ENCODE data around the gene ADGRG1.

Gene ADGRG1

DNA sequence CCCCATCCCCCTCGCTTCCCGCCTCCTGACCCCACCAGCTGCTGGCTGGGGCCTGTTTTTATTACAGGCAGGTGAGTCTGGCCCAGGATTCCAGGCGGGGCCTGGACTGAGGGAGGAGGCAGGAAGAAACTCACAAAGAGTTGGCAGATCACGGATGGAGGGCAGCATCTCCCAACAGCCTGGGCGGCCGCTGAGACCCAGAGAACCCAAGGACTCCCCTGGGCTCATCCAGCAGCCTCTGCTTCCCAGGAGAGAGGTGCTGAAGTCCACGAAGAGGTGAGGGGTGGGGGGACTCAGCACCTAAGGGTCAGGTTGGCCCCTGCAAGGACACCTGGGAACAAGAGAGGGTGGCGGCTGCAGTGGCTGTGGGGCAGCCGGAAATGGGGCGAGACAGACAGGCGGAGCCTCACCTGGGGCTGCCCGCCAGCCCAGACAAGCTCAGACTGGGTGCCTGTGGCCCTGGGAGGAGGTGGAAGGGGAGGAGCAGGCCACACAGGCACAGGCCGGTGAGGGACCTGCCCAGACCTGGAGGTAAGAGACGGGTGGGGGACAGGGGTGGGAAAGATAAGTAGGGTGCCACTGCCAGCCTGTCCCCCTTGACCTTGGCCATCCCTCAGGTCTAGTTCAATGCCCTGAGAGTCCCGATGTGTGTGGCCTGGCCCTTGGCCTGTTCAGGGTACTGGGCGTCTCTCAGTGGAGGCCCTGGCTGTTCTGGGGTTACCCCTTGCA, 8.7 kb upstream of the ADGRG1 start:
- in situ Hi-C loops (cut with HindIII; ENCODE audit: low sequenced_read_pairs), result no loop called here

DNA sequence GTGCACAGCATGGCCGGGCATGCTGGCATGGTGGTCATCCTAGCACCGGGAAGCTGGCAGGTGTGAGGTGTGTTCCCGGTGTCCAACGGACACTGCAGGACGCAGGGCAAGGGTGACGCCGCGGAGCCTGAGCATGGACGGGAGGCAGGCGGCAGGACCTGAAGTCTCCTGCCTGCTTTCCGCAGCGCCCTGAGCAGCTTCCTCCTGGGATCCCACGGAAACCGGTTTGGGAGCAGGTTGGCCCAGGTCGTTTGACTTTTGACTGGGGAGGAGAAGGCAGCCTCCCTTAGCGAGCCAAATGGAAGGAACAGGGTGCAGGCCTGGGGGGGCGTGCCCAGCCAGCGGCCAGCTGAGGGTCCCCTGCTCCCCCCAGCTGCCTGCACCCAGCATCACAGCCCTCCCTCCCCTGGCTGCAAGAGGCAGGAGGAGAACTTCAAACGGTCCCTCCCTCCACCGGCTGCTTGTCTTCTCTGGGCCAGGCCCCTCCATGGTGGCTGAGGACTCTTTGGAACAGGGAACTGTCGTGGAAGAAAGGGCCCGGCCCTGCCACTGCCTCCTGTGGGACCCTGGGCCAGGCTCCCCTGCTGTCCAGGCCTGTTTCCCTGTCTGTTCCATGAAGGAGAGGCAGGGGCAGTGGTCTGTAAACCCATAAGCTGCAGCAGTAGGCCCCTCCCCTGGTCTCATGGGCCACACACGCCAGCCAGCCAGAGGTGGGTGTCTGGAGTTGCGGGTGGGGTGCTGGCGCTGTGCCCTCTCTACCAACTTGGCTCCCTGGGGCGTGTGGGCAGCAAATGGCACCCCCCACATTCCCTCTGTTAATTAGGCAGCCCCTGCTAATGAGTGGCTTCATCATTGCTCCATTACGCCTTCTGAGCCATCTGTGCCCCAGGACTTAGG, 7.8 kb upstream of the ADGRG1 start:
- in situ Hi-C loops (cut with HindIII; ENCODE audit: low sequenced_read_pairs), result no loop called here

DNA sequence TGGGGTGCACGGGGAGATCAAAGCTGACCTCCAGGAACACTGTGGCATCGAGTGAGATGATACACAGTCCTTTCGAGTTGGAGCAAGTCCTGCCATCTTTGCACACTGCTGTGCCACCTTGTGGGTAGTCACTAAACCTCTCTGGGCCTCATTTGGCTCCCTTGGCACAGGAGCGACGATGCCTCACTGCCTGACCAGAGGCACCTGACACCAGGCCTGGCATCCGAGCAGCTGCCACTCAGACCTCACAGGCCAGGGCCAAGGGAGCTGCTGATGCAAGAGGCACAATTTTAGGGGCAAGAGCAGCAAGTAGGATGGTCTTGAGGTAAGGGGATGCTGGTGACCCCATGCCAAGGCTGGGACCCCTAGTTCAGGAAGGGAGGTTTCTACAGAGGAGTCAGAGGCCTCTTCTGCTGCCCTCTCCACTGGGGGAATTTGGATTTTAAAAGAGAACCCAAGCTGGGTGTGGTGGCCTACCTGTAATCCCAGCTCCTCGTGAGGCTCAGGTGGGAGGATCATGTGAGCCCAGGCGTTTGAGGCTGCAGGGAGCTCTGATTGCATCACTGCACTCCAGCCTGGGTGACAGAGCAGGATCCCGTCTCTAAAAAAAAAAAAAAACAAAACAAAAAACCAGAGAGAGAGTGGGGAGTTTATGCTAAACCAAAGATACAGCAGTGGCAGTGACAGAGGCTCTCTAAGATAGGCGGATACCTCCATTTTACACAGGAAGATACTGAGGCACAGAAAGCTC, 6.7 kb upstream of the ADGRG1 start:
- in situ Hi-C loops (cut with HindIII; ENCODE audit: low sequenced_read_pairs), result no loop called here

DNA sequence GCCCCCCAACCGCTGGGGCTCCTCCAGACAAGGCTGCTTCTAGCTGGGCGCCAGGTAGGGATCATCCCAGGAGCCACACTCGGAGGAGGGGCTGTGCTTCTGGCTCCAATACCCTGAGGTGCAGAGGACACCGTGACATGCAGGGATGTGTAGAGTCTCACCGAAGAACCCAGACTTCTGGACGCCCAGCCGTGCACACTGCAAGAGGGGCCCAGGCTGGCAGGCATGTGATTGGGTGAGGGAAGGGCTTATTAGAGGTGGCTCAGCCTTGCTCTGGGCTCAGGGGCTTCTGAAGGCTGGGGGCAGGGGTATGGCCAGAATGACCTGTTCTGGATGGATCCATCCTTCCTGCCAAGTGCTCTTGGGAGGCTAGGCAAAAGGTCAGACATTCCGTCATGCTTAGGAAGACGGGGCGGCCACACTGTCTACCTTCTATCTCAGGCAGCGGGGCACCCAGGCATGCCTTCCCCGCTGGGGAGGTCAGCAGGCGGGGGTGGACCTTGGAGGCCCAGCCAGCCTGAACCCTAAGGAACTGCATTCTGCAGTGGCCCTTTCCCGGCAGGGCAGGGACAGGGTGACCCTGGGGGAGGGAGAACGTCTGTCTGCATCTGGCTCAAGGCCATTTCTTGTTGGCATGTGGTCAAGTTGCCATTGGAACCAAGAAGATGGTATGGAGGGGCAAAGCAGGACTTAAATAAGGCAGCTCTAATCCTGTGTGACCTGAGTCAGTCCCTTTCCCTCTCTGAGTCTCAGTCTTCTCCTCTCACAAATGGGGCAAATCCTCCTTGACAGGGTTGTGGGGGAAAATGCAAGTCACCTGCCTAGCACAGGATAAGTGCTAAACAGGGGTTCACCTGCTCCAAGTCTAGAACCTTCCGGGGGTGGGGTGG, 5.8 kb upstream of the ADGRG1 start:
- in situ Hi-C loops (cut with HindIII; ENCODE audit: low sequenced_read_pairs), result no loop called here

DNA sequence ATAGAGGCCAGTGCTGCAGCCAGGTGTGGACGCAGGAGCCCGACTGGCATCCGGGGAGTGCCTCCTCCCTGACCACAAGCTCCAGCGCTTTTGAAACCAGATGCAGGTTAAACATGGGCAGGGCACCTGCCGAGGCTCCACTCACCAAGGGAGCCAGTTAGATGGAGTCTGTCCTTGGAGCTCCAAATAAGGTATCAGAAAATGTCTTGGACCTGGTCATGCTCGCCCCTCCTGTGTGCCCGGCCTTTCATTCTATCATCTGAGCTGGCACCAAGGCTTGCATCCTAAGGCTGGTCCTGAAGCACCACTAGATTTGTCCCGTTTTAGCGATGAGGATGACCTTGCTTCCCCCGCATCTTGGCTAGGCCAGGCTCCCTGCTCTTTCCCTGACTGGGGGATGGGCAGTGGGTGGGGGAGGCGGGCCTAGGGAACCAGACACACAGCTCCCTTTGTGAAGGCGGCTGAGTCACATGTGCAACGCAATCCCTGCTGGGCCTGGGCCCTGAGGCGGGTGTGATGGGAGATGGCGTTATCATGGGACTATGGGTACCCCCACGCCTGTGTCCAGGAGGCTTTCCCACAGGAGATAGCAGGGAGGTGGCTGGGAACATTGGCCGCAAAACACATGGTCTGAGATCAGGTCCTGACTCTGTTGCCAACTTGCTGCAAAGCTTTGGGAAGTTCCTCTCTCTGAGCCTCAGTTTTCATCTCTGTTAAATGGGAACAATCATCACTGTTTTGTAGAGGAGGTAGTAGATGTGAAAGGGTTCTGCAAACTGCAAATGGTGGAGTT, 5.0 kb upstream of the ADGRG1 start:
- in situ Hi-C loops (cut with HindIII; ENCODE audit: low sequenced_read_pairs), result no loop called here

DNA sequence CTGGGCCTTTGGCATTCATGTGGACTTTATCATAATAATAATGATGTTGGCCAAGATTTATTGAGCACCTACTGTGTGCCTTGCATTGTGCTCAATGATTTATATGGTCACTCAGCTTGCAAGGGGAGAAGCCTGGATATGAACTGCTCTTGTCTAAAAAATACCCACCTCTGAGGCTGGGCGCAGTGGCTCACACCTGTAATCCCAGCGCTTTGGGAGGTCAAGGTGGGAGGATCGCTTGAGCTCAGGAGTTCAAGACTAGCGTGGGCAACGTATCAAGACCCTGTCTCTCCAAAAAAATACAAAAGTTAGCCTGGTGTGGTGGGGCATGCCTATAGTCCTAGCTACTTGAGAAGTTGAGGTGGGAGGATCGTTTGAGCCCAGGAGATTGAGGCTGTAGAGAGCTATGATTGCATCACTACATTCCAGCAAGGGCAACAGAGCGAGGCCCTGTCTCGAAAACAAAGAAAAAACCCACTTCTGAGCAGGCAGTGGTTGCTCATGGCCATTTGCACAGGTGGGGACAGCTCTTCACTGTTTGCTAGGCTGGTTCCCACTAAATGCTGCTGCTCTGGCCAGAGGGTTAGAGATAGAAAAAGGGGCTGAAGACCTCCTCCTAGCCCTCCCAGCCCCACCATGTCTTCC, 4.3 kb upstream of the ADGRG1 start:
- in situ Hi-C loops (cut with HindIII; ENCODE audit: low sequenced_read_pairs), result no loop called here

DNA sequence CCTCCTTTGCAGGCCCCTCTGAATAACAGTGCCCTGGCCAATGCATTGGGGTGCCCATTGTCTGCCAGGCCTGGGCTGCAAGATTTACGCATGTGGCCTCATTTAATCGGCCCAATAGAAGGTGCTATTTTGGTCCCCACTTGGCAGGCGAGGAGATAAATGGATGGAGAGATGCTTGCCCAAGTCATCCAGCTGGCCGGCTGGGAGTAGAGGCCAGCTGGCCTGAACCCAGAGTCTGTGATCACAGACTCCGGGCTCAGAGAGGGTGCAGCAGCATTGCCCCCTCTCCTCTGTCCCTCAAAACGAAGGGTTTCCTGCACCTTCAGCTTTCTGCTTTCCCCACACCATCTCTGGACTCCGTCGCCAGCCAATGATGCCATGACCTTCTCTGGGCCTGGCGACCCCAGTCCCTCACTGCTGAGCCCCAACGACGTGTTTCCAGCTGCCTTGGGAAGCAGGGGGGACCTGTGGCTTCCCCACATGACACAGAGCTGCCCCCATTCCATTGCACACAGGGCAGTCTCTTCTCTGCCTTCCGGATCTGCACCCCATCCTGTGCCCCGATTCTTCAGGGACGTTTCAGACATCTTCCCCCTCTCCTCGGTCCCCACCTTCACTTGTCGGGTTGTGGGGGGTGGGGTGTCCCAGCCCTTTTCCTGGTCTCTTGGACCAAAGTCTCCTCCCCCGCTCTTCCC, 3.5 kb upstream of the ADGRG1 start:
- in situ Hi-C loops (cut with HindIII; ENCODE audit: low sequenced_read_pairs), result no loop called here

DNA sequence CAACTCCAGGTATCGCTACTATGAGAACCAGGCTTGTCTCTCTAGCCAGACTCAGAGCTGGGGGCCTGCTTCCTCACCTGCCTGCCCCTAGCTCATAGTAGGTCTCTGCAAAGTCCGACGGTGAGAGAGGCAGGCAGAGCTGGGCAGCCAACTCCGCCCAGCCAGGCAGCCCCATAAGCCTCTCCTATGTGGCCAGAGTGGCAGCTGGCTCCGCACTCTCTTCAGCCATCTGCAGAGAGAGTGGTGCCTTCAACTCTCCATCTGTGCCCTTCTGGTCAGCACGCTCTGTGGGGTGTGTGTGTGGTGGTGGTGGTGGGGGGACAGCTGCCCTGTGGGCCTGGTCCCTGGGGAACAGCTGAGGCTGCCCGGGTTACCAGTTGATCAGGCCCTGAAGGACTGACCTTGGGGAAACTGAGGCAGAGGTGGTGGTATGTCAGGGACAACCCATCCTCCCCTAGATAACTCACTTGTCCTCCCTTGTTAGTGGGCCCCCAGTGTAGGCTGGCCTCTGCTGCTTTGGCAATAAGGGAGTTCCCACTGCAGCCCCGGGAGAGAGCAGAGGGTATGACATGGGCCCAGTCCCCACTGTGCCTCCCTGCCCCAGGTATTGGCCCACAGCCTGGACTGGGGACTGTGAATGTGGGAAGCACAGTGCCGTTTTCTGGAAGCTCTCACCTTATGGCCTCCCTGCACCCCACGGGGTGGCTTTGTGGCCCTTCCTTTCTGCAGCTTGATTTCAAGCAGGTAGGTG, 1.8 kb upstream of the ADGRG1 start:
- in situ Hi-C loops (cut with HindIII; ENCODE audit: low sequenced_read_pairs), result no loop called here

DNA sequence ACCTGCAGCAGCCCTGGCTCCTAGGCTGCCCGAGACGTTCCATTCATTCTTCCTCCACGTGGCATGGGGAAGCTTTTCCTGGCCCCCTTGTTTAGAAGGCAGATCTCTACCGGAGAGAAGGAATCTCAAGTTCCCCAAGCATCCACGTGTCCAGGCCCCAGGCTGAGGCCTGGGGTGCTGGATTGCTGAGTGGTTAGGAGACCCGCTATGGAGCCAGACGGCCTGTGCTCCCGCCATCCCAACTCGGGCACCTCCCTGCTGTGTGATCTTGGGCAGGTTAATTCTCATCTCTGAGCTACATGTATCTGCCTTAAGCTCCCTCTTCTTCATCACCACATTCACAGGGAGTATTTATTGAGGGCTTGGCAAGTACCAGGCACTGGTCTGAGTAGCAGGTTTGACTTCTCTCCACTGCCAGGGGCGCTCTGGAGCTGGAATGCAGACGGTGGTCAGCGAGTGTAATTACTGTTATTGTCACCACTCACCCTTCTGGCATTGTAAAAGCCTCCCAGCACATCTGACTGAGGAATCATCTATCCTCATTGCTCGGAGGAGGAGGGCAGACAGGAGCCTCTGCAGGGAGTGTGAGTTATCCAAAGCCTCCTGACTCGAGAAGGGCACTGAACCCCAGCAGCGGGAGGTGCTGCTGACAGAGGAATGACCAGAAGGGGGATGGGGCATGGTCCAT, 1.1 kb upstream of the ADGRG1 start:
- in situ Hi-C loops (cut with HindIII; ENCODE audit: low sequenced_read_pairs), result no loop called here

DNA sequence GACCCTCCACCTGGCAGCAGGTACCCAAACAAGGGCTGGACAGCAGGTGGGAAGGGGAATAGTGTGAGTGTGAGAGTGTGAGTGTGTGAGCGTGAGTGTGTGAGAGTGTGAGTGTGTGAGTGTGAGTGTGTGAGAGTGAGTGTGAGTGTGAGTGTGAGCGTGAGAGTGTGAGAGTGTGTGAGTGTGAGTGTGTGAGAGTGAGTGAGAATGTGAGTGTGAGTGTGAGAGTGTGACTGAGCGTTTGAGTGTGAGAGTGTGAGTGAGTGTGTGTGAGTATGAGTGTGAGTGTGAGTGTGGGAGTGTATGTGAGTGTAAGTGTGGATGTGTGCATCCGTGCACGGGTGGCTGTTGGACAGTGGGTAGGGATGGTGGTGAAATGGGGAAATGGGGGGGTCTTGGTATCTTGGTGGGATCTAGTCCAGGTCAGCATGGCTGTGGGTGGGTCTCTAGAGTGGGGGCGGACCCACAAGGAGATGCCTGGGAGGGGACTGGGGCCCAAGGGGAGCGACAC, 408 bp downstream of the ADGRG1 start:
- in situ Hi-C loops (cut with HindIII; ENCODE audit: low sequenced_read_pairs), result no loop called here

DNA sequence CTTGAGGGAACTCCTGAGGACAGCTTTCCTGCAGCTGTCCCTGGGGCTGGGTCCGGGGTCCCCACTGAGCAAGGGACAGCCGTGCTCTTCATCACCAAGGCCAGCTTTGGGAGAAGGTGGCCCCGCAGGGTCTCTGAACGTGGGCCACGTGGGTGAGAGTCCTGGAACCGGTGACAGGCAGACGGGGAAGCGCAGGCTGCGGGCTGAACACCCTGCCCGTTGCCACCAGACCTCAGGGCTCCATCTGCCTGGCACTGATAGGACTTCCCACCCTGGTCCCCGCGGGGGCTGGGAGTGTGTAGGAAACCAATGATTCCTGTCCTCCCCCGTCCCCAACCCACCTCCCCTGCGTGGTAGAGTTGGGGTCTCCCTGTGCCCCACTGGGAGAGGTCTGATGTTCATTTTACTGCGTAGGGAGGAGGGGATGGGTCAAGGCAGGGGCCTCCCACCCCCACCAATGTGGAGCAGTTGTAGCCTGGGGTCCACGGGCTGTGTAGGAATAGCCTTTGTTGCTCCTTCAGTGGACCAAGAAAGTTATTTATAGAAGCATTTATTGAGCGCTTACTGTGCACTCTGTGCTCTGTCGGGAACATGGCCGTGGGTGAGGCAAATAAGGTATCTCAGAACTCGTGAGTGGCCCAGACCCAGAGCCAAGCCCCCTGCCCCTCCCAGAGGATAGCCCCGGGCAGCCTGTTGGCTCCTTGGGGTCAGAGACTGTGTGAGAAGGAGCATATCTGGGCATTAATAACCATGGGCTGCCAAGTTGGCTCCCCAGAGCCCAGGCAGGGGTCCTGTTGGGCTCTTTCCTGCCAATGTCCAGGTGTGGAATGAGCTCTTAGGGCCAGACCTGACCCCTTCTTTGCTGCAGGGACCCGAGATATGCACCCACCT, 1.3 kb downstream of the ADGRG1 start:
- in situ Hi-C loops (cut with HindIII; ENCODE audit: low sequenced_read_pairs), result no loop called here

DNA sequence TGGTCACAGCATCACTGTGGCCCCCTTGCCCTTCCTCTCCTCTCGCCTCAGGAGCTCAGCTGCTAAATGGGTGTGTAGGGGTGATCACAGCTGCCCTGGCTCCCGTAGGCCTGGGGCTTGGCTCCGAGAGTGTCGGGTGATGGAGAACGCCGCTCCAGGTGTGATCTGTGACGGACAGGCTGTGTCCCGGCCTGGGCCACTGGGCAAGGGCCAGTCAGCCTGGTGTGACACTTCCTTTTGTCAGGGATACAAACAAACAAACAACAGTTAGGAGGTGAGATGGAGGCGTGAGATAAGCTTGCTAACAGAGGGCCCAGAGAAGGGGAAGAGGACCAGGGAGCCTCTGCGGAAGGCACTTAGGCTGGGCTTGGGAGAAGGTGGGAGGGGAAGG, 2.0 kb downstream of the ADGRG1 start:
- in situ Hi-C loops (cut with HindIII; ENCODE audit: low sequenced_read_pairs), result no loop called here

DNA sequence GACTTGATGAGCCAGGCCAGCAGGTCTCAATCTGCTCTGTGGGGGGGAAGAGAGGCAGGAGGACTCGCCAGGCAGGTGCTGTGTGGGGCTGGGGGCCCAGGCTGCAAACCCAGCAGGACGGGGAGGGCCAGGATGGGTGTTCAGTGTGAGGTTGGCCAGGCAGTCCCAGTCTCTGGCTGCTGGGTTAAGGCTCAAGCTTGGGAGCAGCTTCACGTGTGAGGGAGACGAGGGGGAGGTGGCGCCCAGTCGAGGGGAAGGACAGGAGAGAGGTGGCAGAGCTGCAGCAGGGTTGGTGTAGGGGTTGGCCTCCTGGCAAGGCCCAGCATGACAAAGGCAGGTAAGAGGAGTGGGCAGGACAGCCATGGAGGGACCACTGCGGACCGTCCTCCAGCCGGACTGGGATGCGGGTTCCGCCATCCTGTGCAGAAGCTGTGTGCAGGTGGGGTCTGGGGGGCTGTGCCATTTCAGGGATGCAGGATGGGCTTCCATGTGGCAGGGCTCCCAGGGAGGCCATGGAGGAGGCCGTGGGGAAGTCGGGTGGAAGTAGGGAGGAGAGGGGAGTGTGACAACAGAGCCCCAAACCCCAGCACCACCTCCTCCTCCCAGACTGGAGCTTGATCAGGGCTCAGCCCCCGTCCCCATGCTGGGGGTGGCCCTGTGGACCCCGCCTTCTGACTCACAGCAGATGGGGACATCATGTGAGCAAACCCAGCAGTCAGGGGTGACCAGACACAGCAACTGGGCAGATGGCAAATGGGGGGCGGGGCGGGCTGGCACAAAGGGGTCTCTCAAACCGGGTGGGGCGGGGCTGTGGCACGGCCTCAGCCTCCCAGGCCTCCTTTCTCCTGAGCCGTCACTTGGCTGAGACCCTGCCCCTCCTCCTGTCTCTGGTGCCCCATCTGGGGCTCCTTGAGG, 2.8 kb downstream of the ADGRG1 start:
- in situ Hi-C loops (cut with HindIII; ENCODE audit: low sequenced_read_pairs), result no loop called here

DNA sequence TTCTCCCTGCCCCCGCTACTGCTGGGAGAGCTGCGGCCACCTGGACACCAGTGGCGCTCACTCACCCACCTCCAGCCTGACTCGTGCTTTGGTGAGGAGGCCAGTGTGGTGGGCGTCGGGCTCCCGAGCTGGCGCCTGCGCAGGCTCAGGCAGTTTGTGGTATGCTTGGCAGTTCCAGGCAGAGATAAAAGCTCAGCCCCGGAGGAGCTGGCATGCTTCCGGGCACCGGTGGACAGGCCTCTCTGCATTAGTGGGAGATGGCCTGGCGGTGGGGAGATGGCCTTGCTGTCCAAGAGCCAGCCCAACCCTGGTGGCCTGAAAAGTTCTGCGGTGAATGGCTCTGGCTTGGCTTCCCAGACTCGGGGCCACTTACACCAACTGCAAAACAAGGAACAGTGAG, 4.1 kb downstream of the ADGRG1 start:
- in situ Hi-C loops (cut with HindIII; ENCODE audit: low sequenced_read_pairs), result no loop called here

DNA sequence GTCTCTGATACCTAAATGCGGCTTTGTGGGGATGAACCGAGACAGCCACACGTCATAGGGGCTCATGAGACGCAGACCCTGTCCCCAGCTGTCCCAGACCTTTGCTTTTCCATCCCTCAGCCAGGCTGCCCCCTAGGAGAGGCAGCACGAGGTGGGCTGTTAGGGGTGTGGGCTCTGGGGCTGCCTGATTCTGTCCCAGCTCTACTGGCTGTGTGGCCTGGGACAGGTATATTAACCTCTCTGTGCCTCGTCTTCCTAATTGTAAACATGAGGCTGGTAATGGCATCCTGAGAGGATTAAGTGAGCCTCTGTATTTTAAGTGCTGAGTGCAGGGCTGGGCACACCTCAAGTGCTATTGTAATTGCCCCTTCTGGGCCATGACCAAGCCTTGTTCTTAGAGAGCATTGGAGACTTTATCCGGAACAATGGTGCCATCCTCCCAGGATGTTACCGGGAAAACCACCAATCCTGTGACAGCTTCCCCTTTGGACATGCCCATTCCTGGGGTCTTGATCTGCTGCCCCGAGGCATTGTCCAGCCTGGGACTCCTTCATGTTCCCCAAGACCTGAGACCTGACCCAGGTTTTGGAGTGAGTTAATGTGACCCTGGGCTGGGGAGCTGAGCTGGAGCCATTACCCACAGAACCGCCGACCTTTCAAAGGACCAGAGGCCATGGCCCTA, 5.1 kb downstream of the ADGRG1 start:
- in situ Hi-C loops (cut with HindIII; ENCODE audit: low sequenced_read_pairs), result no loop called here
